Smooth muscle cell (in vitro differentiated cells): Measurements from ENCODE around the gene CHRNA9. TPM values are rescaled to one million over a fixed set of nuclear protein-coding genes. Genes with fewer than 3 reads are reported as not detected.

Source experiments
- DNase-seq: peaks from one replicate; lab custom pipeline; 2025; ENCODE audit not compliant: unreplicated experiment; lab: John Stamatoyannopoulos, UW
- H2AFZ ChIP-seq: fragments of 200-600 bp; sonication (generic); 2 replicates; pipeline ENCODE4 v1.6.0; 2016; ENCODE audit warnings: antibody characterized with exemption, low read depth, mild to moderate bottlenecking
- H3F3A ChIP-seq: fragments of 200-600 bp; sonication (generic); 2 replicates; pipeline ENCODE4 v1.6.0; 2017; ENCODE audit warnings: antibody characterized with exemption, low read depth
- H3K27ac ChIP-seq: fragments of 200-600 bp; sonication (generic); 2 replicates; pipeline ENCODE4 v1.5.1; 2016; ENCODE audit warnings: low read depth, mild to moderate bottlenecking
- H3K27me3 ChIP-seq: fragments of 200-600 bp; sonication (generic); 2 replicates; pipeline ENCODE4 v1.6.1; 2016; ENCODE audit warnings: low read depth, mild to moderate bottlenecking
- H3K36me3 ChIP-seq: fragments of 200-600 bp; sonication (generic); 2 replicates; pipeline ENCODE4 v1.5.1; 2016; ENCODE audit warnings: low read depth
- H3K4me1 ChIP-seq: fragments of 200-600 bp; sonication (generic); 2 replicates; pipeline ENCODE4 v1.5.1; 2016; ENCODE audit warnings: low read depth
- H3K4me2 ChIP-seq: fragments of 200-600 bp; sonication (generic); 2 replicates; pipeline ENCODE4 v1.6.0; 2016; ENCODE audit warnings: mild to moderate bottlenecking
- H3K4me3 ChIP-seq: fragments of 200-600 bp; sonication (generic); 2 replicates; pipeline ENCODE4 v1.5.1; 2016; ENCODE audit warnings: mild to moderate bottlenecking
- H3K79me2 ChIP-seq: fragments of 200-600 bp; sonication (generic); 2 replicates; pipeline ENCODE4 v1.6.0; 2016; ENCODE audit warnings: low read depth, mild to moderate bottlenecking
- H3K9ac ChIP-seq: fragments of 200-600 bp; sonication (generic); 2 replicates; pipeline ENCODE4 v1.6.0; 2016; ENCODE audit warnings: low read depth
- H3K9me3 ChIP-seq: fragments of 200-600 bp; sonication (generic); replicated peaks from 2 replicates; pipeline ENCODE4 v1.5.1; 2016; ENCODE audit warnings: low read depth
- H4K20me1 ChIP-seq: fragments of 200-600 bp; sonication (generic); 2 replicates; pipeline ENCODE4 v1.6.0; 2016; ENCODE audit warnings: low read depth
- WGBS: methylation state at CpG from one replicate; pipeline ENCODE4 v1.1.7; 2016; ENCODE audit warnings: low lambda C conversion rate; 5-methylcytosine and 5-hydroxymethylcytosine counted together
- polyA plus RNA-seq: library from polyadenylated mRNA; unstranded; fragments of >200 nt; fragmentation: Nextera tagmentation; extraction: Ambion mirVana; gene quantifications from 2 replicates; pipeline ENCODE4 v1.2.1, GENCODE V29; 2016
- total RNA-seq: library from RNA; depleted of rRNA; stranded (reverse); fragments of >200 nt; gene quantifications from 2 replicates; pipeline ENCODE4 v1.2.3, GENCODE V29; 2014
- TF ChIP-seq, protein P1 (sequence below): fragments of 200-600 bp; sonication (generic); IDR thresholded peaks from 2 replicates; pipeline ENCODE4 v1.5.1; 2017; ENCODE audit warnings: borderline replicate concordance, mild to moderate bottlenecking, antibody characterized with exemption; ENCODE audit not compliant: insufficient read depth, poor library complexity, severe bottlenecking

Gene CHRNA9
- total and polyA plus RNA-seq, 2 experiments from 2014 or later = 2.4 to 15.8 TPM

DNA sequence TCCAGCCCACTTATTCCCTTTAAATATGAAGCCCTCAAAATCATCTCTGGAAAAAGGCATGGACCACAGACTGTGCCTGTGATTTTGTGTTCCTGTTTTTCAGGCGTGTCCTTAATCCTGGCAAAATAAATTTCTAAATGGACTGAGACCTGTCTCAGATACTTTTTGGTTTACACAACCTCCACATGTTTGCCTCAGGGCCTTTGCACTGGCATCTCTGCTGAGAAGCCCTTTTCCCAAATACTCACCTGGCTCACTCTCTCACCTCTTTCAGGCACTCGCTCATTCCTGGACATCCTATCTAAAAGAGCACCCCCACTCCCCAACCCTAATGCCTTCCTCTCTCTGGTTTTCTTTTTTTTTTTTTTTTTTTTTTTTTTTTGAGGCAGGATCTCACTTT lies 40.5 kb downstream of the CHRNA9 start:
- Histone ChIP-seq H3K79me2 (no peaks in the 10 kb centered on the region), H3F3A (no peaks in the 10 kb centered on the region), H3K4me1 (no peaks in the 10 kb centered on the region), H3K9ac (no peak overlapping the region), H3K4me3 (no peak overlapping the region), H3K9me3 (no peaks in the 10 kb centered on the region), H4K20me1 (no peaks in the 10 kb centered on the region), H3K27me3 (no peaks in the 10 kb centered on the region), H3K4me2 (no peak overlapping the region), H3K36me3 (no peaks in the 10 kb centered on the region), H3K27ac (no peak overlapping the region), H2AFZ (no peak overlapping the region)
- DNase-seq = no peak
- TF ChIP-seq, protein P1, sequence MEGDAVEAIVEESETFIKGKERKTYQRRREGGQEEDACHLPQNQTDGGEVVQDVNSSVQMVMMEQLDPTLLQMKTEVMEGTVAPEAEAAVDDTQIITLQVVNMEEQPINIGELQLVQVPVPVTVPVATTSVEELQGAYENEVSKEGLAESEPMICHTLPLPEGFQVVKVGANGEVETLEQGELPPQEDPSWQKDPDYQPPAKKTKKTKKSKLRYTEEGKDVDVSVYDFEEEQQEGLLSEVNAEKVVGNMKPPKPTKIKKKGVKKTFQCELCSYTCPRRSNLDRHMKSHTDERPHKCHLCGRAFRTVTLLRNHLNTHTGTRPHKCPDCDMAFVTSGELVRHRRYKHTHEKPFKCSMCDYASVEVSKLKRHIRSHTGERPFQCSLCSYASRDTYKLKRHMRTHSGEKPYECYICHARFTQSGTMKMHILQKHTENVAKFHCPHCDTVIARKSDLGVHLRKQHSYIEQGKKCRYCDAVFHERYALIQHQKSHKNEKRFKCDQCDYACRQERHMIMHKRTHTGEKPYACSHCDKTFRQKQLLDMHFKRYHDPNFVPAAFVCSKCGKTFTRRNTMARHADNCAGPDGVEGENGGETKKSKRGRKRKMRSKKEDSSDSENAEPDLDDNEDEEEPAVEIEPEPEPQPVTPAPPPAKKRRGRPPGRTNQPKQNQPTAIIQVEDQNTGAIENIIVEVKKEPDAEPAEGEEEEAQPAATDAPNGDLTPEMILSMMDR = no peak
- 94% methylated on average over 2 of the region's 2 CpGs for WGBS

DNA sequence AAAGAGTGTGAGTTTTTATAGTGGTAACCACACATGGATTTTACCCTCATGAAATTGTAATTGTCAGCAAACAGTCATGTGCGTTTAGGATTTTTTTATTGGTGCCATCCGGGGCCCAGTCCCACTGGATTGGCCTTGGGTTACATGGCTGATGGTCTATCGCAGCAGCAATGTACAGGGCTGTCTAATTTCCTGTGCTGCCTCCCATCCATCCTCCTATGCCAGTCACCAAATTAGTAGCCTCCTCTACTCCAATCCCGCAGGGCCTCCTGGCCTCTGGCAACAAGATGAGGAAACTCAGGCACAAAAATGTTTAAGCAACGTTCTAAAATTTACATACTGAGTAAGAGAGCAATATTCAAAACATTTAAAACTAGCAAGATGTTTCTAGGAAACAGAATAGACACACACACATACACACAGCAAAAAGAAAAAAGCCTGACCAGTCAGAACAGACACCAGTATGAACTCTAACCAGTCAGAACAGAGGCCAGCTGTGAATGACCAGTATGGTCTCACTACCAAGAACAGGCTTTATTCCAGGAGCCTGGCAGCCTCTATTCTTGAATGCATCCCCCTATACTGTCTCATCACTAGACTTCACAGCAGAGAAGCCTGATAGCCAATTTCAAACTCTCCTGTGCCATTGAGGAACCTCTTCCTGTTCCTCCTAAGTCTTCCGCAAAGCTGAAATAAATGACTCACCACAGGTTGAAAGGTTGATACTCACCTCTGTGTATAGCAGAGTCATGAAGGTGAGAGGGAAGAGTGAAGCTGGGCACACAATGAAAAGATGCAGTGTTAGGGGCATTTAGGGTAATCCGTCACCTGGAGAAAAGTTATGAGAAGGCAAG lies 42.6 kb downstream of the CHRNA9 start:
- Histone ChIP-seq H3K4me1 (no peaks in the 10 kb centered on the region), H4K20me1 (no peaks in the 10 kb centered on the region), H3K27ac (no peak overlapping the region), H3K79me2 (no peaks in the 10 kb centered on the region), H3K27me3 (no peaks in the 10 kb centered on the region), H2AFZ (no peak overlapping the region), H3K9ac (no peak overlapping the region), H3K36me3 (no peaks in the 10 kb centered on the region), H3K4me2 (no peak overlapping the region), H3F3A (no peaks in the 10 kb centered on the region), H3K9me3 (no peaks in the 10 kb centered on the region), H3K4me3 (no peak overlapping the region)
- no peak for DNase-seq
- TF ChIP-seq, protein P1 = no peak
- WGBS = 84% methylated on average over 7 of the region's 7 CpGs

DNA sequence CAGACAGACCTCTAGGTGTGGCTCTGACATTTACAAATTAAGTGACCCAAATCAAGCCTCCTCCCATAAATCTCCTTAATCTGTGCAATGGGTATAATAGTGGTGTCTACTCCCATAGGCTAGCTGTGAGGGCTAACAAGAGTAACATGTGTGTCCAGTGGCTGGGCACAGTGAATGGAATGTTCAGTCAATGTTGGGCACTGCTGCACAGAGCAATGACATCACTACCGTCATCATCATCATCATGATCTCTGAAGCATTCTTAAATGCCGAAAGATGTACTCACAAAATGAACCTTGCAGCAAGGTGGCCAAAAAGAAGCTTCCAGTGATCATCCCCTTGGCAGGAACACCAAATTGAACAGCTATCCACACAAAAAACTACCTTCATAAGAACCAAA lies 43.5 kb downstream of the CHRNA9 start:
- no peak overlapping the region for H3K4me2 ChIP-seq
- 46% methylated on average over 2 of the region's 2 CpGs for WGBS
- H4K20me1 ChIP-seq = no peaks in the 10 kb centered on the region
- H3K9ac ChIP-seq = no peak overlapping the region
- TF ChIP-seq, protein P1 = no peak
- H3K27ac ChIP-seq = no peak overlapping the region
- no peaks in the 10 kb centered on the region for H3K9me3 ChIP-seq
- DNase-seq = no peak
- no peaks in the 10 kb centered on the region for H3K4me1 ChIP-seq
- H3K36me3 ChIP-seq = no peaks in the 10 kb centered on the region
- no peaks in the 10 kb centered on the region for H3F3A ChIP-seq
- H3K4me3 ChIP-seq = no peak overlapping the region
- no peaks in the 10 kb centered on the region for H3K27me3 ChIP-seq
- no peaks in the 10 kb centered on the region for H3K79me2 ChIP-seq
- H2AFZ ChIP-seq = no peak overlapping the region

DNA sequence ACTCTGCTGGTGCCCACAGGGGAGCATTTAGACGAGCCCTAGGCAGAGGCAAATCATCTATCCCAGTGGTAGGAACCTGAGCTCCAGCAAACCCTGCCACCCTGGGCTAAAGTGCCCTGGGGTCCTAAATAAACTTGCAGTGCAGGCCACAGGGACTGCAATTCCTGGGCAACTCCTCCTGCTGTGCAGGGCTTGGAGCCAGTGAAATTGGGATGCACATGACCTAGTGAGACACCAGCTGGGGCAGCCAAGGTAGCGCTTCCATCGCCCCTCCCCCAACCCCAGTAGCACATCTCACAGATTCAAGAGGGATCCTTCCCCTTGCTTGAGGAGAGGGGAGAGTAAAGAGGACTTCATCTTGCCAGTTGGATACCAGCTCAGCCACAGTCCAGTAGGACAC lies 44.1 kb downstream of the CHRNA9 start:
- no peak for DNase-seq
- Histone ChIP-seq H3F3A (no peaks in the 10 kb centered on the region), H3K79me2 (no peaks in the 10 kb centered on the region), H3K27me3 (no peaks in the 10 kb centered on the region), H3K4me1 (no peaks in the 10 kb centered on the region), H3K36me3 (no peaks in the 10 kb centered on the region), H3K9me3 (no peaks in the 10 kb centered on the region), H3K27ac (no peak overlapping the region), H3K4me3 (no peak overlapping the region), H4K20me1 (no peaks in the 10 kb centered on the region), H2AFZ (no peak overlapping the region), H3K4me2 (no peak overlapping the region), H3K9ac (no peak overlapping the region)
- 64% methylated on average over 3 of the region's 3 CpGs for WGBS
- TF ChIP-seq, protein P1 = no peak
